OCI-M2 (cell line): ENCODE measurements around the gene AUP1.

ENCODE experiments used
- DNase-seq: peaks from one replicate; lab custom pipeline; 2025; ENCODE audit not compliant: unreplicated experiment; lab: John Stamatoyannopoulos, UW

AUP1 gene

DNA sequence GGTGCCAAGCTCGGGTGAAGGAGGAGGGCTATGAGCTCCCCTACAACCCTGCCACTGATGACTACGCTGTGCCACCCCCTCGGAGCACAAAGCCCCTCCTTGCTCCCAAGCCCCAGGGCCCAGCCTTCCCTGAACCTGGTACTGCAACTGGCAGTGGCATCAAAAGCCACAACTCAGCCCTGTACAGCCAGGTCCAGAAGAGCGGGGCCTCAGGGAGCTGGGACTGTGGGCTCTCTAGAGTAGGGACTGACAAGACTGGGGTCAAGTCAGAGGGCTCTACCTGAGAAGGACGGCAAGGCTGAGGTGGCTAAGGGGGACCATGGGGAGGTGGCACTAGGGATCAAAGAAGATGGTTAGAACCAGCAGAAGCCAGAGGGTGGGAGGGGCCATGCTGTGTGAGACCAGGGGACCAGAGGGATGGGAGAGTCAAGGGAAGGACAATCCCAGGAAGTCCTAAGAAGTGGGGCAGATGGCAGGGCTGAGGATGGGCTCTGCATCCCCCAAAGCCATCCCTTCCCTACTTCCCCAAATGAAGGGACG, 27.4 kb upstream of the AUP1 start:
- DNase-seq, result no peak

DNA sequence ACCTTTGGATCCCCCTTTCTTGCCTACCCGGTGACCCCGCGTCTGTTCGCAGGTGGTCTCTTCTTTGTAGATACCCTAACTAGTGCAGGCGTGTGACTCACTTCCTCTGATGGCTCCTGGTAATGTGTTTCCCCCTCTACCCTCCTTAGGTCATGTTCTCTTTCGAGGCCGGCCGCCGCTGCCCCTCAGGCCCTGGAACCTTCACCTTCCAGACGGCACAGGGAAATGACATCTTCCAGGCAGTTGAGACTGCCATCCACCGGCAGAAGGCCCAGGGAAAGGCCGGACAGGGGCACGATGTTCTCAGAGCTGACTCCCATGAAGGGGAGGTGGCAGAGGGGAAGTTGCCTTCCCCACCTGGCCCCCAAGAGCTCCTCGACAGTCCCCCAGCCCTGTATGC, 26.7 kb upstream of the AUP1 start:
- no peak for DNase-seq

DNA sequence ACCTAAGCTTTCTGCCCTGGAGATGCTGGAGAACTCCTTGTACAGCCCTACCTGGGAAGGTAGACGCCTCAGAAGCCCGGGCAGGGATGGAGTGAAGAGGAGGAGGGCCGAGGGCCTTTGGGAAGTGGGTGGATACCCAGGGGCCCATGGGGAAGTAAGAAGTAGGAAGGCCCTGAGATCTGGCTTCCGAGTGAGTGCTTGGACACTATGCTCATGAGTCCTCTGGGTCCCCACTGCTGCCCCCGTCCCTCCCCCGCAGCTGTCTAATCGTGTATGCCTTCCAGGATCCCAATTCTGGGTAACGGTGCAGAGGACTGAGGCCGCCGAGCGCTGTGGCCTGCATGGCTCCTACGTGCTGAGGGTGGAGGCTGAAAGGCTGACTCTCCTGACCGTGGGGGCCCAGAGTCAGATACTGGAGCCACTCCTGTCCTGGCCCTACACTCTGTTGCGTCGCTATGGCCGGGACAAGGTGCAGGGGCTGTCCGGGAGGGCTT, 26.2 kb upstream of the AUP1 start:
- DNase-seq, result no peak

DNA sequence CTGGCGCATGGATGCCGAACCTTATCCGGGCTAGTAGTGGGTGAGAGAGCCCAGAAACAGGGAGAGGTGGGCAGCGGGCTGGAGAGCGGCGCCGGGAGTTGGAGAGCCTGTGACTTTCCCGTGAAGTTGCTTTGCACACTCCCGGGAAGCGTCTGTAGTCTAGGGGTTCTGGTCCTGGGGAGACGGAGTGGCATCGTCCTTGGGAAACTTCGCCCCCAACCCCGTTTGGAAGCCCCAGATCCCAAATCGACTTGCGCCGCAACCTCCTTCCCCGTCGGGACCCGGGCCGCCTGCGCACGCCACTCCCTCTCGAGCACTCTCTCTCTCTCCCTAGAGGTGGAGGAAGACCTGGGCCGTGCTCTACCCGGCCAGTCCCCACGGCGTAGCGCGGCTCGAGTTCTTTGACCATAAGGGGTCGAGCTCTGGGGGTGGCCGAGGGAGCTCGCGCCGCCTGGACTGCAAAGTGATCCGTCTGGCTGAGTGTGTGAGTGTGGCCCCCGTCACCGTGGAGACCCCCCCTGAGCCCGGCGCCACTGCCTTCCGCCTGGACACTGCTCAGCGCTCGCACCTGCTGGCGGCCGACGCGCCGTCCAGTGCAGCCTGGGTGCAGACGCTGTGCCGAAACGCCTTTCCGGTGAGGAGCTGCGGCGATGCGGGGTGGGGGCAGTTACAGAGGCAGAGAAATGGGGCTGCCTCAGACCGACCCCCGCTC, 25.5 kb upstream of the AUP1 start:
- DNase-seq, result no peak

DNA sequence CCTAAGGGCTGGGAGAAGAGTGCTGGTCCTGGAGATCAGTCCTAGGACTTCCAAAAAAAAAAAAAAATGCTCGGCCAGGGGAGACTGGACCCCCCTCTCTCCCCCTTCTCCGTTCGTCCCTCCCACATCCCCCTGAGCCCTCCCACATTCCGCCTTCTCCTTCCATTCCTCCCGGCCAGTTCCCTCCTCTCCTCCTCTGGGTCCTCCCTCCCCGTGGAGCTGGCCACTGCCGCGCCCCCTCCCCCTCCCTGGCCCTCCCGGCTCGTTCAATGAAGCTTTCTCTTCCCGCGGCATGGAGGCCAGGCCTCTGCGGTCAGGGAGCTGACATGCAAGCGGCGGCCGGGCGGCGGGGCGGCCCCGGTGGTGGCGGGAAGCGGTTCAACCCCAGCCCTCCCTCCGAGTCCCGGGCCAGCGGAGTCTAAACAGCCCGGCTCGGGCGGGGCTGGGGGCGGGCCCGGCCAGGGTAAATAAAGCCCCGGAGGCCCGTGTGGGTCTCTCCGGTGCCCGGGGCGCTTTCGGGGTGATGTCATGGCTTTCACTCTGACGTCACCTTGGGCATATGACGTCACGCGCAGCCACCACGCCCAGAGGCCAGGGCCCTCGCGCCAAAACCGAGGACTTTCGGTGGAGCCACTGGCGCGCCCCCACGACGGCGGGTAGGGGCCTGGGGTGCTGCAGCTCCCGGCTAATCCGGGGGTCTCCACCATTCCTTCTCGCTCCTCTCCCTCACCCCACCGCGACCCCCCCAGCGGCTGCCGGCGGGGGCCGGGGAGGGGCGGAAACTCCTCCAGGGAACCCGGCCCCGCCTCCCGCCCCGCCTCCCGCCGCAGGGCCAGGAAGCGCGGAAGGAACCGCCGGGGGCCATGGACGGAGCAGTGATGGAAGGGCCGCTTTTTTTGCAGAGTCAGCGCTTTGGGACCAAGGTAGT, 24.6 kb upstream of the AUP1 start, which contains the start of the genes DOK1 and LOXL3:
Gene DOK1, plus strand, starts transcription at position 829 of the 928 bp plus-strand sequence. Its CDS starts 35 bp downstream, at position 864.
Gene LOXL3, minus strand, starts transcription at position 51 of the 928 bp plus-strand sequence. CDS start 1,308 bp downstream, outside the sequence.
- DNase-seq, result no peak

DNA sequence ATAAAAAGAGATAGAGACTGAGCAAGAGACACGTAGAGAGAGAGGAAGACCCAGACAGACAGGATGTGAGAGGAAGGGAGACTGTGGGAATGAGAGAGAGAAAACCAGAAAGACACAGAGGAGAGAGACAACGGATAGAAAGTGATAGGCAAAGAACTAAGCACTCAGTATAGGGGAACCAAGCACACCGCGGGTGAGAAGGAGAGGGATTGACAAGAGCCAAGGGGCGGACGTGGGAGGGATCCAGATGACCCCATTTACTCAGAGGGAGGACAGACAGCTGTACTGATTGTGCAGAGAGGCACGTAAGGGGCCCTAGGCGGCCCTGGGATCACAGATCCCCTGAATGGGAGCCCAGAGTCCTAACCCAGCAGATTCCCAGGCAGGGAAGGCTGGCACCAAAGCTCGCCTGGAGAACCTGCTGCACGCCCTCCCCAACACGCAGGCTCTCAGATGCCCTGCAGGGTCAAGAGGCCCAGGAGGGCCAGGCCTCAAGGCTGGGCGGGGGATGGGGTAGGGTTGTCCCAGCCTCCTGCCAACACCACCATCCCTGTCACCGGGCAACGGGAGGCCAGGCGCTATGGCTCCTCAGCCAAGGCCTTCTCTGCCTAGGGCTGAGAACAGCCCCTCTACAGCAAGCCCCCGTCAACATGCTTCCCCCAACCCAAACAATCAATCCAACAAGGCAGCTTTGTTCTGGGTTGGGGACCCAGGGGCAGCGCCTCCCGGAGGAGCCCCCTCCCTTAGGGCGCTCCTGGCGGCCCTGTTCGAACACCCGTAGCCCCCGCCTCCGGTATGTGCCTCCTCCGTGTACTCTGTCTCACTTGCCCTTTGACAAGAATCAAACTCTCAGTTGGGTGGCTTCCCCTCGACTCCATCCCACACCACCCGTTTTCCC, 23.7 kb upstream of the AUP1 start:
- no peak for DNase-seq

DNA sequence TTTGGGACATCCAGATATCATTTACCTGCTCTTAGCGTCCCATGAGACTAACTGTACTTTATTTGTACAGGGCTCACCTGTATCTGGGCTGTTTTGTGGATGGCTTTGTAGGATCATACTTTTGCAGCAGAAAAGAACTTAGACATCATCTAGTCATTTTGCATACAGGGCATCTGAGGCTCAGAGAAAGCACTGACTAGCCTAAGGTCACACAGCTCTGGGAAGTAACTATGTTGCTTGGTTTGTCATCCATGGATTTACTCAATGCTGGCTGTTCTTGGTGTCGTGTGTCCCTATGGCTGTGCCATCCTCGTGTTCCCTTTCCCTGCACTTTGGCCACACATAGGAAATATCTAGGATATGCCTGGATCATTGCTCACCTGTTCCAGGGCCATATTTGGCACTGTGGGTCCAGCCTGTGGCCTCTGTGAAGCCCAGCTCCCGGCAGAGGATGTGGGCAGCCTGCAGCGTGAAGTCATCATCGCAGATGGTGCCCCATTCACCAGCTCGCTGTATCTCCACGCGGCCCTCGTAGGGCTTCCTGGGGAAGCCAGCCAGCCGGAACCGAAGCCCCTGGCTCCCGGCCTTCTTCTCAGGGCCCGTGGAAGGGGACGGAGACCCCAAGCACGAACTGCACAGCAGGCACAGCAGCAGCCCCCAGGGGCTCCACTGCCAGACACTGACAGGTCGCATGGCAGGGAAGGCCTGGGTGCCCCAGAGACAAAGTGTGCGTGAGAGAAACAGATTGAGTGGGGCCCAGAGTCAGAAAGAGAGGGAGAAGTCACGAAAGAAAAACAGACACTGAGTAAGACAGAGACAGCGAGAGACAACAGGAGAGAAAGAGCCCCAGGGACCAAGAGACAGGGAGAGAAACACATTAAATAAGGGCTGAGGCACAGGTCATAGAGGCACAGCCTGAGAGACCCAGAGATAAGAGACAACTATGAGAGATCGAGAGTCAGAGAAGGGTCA, 22.7 kb upstream of the AUP1 start:
- no peak for DNase-seq

DNA sequence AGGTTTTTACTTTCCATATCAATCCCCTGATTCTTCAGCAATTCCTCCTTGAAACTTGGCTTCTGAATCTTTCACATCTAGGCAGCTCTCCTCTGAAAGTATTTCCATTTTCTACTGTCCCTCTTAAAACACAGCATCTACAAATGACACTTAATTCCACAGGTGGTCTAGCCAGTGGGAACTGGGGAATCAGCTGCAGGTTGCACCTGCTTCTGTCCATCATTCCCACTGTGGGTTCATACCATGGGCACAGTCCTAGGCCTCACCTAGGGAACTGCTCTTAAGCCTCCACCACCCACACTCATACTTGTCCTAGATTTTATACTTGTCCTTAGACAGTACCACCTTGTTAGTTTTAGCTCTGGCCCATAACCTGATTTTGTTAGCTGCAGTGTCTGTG, 22.0 kb upstream of the AUP1 start:
- DNase-seq, result no peak

DNA sequence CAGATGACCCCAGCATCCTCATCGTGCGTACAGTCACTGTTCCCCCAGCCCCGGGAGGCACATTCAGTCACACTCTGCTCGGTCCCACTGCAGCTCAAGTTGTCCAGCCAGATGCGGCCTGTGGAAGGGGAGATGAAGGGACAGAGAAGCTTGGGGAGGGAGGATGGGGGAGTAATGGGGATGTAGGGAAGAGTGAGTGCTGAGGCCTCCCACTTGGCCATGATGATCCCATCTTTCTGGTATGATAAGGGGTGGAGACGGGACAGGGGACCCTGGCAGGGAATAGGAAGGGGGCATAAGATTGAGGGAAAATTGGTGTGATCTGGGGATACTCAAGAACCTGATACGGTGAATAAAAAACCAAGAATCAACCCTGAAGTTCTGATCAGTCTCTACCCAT, 20.7 kb upstream of the AUP1 start:
- no peak for DNase-seq

DNA sequence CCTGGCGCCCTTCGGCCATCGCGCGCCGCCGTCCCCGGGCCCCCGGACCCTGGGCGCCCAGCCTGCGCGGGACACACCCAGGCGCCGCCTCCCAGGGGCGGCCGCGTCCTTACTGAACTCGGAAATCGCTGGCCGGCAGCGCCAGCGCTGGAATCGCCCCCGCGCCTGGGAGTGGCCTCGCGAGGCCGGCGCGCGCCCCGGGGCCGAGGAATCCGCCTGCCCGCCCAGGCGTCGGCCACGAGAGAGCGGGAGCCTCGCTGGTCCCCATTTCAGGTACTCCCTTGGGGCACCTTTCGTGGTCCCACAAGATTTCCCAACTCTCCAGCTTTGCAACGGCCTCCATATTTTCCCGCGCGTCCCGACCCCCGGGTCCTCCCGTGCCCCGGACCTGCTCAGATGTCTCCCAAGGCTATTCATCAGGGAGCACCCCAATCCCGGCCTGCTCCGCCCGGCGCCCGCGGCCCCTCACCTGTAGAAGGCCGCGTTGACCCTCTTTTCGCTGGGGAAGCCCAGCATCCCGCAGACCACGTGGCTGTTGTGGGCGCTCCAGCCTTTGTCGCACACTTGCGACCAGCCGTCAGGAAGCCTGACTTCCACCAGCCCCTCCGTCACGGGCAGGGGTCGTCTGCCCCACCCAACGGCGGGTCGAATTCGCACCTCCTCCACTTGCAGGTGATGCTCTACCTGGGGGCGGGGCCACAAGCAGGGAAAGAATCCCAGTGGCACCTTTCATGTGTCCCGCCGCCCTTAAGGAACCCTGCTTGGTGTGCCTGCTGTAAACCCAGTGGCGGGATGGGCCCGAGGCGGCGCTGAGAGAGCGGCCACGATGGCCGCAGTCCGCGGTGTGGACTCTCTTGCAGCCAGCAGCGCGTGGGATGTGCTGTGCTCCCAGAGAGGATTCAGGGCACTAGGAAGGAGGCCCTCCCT, 19.7 kb upstream of the AUP1 start:
- DNase-seq, result no peak

DNA sequence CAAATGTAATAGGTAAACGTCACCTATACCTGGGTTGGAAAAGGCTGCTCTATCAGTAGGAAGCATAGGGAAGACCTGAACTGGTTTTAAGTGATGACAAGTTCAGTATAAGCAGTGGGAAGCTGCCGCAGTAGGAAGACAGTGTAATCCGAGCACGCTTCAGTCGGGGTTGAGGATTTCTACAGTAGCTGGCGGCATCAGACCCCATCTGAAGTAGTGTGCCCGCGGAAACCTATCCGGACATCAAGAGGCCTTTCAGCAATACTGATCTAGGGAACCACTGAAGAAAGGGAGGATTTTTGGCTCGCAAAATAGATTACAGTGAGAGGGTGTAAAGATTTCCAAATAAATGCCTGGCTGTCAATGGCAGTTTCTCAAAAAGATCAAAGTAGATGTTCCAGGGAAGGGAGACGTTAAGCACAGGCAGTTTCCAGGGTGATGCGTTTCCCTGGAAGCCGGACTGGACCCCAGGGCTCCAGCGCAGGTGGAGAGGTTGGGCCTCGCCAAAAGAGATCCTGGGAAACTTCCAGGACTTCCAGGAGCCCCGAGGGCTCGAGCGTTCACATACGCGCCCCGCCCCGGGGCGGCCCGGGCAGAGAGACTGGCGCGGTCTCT, 18.9 kb upstream of the AUP1 start:
- no peak for DNase-seq

DNA sequence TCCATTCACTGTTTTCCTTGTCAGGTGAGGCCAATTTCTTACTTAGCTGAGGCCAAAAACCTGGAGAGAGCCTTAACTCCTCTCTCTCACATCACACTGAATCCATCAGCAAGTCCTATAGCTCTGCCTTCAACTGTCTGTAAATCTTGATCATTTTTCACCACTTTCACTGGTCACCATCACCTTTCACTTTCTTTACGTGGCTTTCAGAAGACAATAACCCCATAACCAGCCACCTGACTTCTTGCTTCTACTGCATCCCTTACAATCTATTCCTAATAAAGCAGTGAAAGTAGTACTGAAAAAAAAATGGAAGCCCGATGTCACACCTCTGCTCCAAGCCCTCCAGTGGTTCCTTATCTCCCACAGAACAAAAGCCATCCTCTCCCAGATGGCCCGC, 16.5 kb upstream of the AUP1 start:
- DNase-seq, result no peak

DNA sequence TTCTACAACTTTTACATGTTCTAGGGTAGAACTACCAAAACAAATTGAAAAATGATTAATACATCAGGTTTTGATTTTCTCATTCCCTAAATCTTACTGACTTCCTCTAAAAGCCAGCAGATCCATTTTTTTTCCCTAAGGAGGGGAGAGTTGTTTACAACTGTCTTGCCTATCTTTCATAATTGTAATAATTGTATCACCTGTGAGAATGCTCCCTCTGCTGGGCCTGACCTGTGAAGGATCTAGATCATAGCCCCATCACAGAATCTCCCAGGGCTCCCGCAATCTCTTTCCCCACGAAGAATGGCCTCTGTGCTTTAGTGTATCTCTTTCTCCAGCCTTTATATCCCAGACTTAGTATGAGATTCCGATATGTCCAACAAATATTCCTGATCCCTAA, 15.1 kb upstream of the AUP1 start:
- no peak for DNase-seq

DNA sequence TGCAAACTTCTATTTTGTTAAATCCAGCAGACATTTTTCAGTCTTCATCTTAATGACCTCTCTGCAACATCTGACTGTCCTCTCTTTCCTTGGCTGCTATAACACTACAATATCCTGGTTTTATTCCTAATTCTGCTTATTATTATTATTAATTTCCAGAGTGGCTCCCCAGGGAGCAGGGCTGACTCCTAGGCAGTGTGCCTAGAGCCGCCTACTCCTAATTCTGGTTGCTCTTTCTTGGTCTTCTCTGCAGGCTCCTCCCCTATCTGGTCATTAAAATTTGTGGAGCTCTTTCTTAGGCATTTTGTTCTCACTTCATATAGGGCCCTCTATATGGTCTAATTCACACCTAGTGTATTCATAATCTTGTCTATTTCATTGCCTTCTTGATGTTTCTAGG, 13.5 kb upstream of the AUP1 start:
- no peak for DNase-seq

DNA sequence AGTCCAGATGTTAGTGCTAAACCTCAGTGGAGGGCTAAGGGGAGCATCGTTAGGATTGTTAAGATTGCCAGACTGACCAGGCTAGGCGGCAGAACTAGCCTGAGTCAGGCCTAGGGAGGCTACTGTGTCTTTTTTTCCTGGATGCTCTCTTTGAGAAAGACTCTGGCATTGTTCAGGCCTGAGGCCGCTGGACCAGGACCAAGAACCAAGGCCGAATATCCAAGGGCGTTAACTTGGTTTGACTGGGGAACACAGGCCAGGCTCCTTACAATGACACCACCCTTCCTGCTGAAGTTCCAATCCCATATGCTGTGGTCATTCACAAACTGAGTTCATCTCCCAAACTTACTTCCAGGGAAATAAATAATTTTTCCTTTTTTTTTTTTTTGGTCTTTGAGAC, 10.8 kb upstream of the AUP1 start:
- no peak for DNase-seq

DNA sequence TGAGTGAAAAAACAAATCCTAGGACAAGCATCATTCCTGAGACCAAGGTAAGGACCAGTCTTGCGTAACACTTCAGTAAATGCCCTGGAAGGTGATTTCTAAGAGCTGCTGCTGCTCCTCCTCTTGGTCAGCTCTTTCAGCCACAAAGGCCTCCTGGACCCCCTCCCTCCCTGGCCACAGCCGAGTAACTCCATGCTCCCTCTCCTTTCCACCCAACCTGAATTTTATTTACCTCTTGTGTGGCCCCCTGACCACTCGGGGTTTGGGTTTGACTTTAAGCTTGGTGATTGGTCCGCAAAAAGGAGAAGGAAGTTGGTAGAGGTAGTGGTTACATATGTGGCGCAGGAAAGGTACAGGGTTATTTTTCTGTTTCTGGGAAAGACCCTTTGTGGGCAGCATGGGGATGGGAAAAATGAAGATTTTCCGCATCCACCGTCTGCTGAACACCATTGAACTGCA, 9.4 kb upstream of the AUP1 start:
- DNase-seq, result no peak

DNA sequence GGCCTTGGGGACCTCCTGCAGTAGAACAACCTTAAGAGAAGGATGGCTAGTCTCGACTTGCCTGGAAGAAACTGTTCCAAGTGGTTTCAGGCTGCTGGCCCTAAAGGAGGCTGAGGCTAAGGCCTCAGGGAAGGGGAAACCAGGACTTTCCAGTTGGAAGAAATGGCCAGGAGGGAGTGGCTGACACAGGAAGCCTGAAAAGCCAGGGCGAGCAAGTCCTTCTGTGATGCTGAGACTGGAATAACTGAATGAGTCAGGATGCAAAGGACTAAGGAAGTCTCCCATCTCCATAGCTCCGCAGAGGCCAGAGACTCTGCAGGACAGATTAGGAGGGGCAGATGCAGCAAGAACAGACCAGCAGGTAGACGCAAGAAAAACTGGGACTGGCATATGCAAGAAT, 7.6 kb upstream of the AUP1 start:
- DNase-seq, result no peak
